SKM-1 (cell line): ENCODE results near the gene CSPG4.
A peak's percentile ranks its signal among the peaks of the same experiment; 100 is the strongest.
"Not testable (repeated sequence)": the region's sequence is repeated elsewhere in the genome, so short reads cannot be mapped to it uniquely, and the experiment has no call there.

ENCODE experiments used
- DNase-seq: peaks from one replicate; lab custom pipeline; 2025; ENCODE audit not compliant: unreplicated experiment; lab: John Stamatoyannopoulos, UW

Gene CSPG4

GRCh38 chr15:75738647-75739325 lies 26.1 kb upstream of the CSPG4 start:
- peak; percentile 89 for DNase-seq

- DNase-seq, result no peak
These were observed 25.5 kb upstream of the CSPG4 start for GRCh38 chr15:75738014-75738646.

DNA sequence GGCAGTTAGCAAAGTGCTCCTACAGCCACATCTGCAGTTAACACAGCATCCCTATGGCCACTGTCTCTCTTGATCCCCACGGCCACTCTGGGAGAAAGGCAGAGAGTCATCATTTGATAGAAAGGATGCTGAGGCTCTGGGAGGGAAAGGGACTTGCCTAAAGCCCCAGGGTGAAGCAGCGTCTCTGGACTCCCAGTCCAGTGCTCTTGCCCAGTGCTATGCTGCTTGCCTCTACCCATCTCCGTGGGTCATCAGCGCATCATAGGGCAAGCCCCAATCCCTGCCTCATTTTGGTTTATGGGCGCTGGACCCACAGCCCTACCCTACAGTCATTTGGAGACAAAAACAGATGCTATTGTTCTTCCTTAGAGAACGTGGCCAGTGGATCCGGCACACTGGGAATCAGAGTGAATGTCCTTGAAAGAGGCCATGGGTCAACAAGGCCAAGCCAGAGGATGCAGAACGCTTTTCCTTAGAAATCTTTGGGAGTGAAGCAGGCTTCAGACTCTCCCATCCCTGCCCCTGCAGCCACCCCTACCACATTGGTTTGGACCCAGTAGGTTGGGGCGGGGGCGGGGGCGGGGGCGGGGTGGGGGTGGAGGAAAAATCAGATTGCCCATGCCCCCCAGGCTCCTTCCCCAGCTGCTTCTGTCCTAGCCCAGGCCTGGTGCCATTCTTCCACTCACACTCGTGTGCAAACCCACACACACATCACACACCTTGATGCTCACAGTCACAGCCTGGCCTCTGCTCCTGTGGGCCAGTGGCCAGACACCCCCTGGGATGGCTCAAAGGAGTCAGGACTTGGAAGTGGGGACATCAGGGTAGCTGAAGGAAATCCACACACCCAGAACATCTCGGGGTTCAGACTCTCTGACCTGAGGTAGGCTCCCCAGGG lies 24.7 kb upstream of the CSPG4 start:
- not testable (repeated sequence) for DNase-seq

DNA sequence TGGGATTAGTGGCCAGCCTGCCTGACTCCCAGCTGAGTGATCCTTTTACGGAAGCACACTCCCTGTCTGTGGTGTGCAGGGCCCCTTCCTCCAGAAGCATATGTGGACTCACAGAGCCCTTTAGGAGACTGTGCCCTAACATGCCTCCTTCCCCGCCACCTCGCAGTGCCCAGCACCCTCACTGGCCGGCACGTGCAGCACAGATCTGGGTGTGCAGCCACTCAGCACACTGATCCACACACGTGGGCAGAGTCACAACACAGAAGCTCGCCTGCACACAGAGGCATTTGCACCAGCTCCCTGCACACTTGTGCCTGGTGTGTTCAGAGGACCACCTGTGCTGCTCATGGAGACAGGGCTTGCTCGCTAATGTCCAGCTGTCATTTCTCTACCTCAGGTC lies 23.6 kb upstream of the CSPG4 start:
- no peak for DNase-seq

GRCh38 chr15:75734861-75735760 lies 22.5 kb upstream of the CSPG4 start:
- DNase-seq, result not testable (repeated sequence)

GRCh38 chr15:75733761-75734651 lies 21.4 kb upstream of the CSPG4 start:
- DNase-seq, result no peak

GRCh38 chr15:75732809-75733451 lies 20.3 kb upstream of the CSPG4 start:
- peak; percentile 68 for DNase-seq

DNA sequence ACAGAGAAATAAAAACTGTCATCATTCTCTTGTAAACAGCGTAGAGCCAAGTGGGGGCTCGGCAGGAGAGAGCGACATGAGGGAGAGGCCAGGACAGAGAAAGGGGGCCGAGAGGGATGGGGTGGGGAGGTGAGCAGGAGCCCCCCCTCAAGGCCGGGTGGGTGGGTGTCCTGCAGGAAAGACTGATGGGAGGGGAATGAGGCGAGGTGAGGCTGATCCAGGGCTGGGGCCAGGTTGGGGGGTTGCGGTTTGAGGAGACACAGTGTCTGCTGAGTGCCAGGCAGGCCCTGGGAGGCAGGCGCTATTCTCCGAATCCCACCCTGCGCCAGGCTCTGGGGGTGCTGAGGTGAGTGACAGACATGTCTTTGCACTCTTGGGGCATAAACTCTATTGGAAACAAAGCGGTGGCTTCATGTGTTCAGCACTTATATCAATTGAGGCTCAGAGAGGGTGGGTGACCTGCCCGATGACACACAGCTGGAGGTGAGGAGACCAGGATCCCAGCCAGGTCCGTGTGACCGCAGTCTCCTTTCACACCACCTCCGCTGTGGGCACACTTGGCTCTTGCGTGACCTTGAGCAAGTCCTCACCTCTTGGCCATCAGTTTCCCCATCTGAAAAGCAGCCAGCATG lies 19.6 kb upstream of the CSPG4 start:
- DNase-seq, result no peak

GRCh38 chr15:75731248-75732151 lies 18.9 kb upstream of the CSPG4 start:
- no peak for DNase-seq

DNA sequence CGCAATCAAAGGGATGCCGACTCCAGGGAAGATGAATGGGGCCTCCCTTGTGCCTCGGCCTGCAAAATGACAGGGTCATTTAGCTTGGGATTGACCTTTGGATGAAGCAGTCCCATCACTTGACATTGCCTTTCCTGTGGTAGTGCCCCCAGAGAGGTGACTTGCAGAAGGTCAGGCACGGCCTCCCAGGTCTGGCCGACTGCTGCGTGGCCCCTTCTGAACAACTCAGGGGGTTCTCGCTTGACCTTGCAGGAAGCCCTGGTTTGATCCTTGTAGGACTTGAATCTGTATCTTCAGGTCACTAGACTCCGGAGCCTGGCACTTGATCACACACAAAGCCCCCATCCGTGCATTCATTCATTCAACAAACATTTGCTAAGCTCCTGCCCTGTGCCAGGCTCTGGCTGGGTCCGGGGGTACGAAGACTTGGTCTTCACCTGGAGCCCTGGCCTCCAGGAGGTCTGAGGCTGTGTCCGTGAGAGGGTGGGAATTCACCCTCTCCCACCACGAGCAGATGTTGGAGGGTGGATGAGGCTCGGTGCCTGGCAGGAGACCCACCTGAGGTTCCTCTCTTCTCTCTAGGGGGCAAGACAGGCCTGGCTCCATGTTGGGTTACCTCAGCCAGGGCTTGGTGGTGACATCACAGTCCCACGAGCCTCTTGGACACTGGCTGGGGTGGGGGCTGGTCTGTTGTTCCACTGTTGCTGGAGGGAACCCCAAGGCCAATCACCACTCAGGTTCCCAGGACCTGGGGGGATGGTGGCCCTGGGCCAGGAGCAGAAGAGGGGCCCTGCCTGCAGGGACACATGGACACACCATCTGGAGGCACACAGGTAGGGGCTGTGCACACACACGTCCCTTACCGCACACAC lies 18.0 kb upstream of the CSPG4 start:
- not testable (repeated sequence) for DNase-seq

- no peak for DNase-seq
These were observed 16.9 kb upstream of the CSPG4 start for GRCh38 chr15:75729326-75730069.

GRCh38 chr15:75727851-75728715 lies 15.4 kb upstream of the CSPG4 start:
- no peak for DNase-seq

DNA sequence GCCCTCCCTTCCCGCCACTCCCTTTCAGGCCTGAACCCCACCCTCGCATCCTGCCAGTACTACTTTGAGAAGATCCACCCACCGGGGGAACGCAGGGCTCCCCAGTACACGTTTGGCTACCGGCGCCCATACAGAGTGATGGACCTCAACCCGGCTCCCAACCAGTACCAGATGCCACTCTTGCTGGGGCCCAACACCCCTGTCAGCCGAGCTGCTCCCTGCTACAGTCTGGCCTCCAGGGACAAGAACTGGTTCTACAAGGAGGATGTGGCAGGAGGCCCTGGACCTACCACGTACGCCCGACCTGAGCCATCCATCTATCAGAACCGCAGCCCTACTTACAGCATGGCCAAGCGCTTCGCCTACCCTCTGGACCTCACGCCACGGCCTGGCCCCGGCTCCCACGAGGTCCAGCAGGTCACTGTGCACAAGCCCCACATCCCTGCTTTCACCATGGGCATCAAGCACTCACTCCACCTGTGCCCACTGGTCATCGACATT lies 14.4 kb upstream of the CSPG4 start:
- no peak for DNase-seq

GRCh38 chr15:75725719-75726607 lies 13.3 kb upstream of the CSPG4 start:
- DNase-seq, result no peak
